ENCODE measurements around the gene HSBP1L1. TPM values are rescaled to one million over a fixed set of nuclear protein-coding genes. Genes with fewer than 3 reads are reported as not detected.
"Not testable (repeated sequence)": the region's sequence is repeated elsewhere in the genome, so short reads cannot be mapped to it uniquely, and the experiment has no call there.

Gene HSBP1L1
- total RNA-seq, 1 donor from 2014 or later: 7.9 TPM

GRCh38 chr18:79973517-79973916 lies 9.1 kb downstream of the HSBP1L1 start:
- DNase-seq (ENCODE audit: low spot score): no peak
- intact Hi-C loops (cut with DNase I): no loop called here

GRCh38 chr18:79974025-79974654 lies 9.7 kb downstream of the HSBP1L1 start:
- no peak for DNase-seq (ENCODE audit: low spot score)
- intact Hi-C loops (cut with DNase I): no loop called here

- DNase-seq (ENCODE audit: low spot score): no peak
- intact Hi-C loops (cut with DNase I): no loop called here
These were observed 10.6 kb downstream of the HSBP1L1 start for GRCh38 chr18:79975043-79975442.

- no peak for DNase-seq (ENCODE audit: low spot score)
- intact Hi-C loops (cut with DNase I): no loop called here
These were observed 11.7 kb downstream of the HSBP1L1 start for GRCh38 chr18:79975985-79976680.

- intact Hi-C loops (cut with DNase I): no loop called here
- no peak for DNase-seq (ENCODE audit: low spot score)
These were observed 15.4 kb downstream of the HSBP1L1 start for GRCh38 chr18:79979843-79980242.

GRCh38 chr18:79980585-79980984 lies 16.1 kb downstream of the HSBP1L1 start:
- intact Hi-C loops (cut with DNase I): no loop called here
- no peak for DNase-seq (ENCODE audit: low spot score)

GRCh38 chr18:79982736-79983135 lies 18.3 kb downstream of the HSBP1L1 start:
- no peak for DNase-seq (ENCODE audit: low spot score)
- intact Hi-C loops (cut with DNase I): no loop called here

GRCh38 chr18:79983253-79983652 lies 18.8 kb downstream of the HSBP1L1 start:
- DNase-seq (ENCODE audit: low spot score): no peak
- intact Hi-C loops (cut with DNase I): no loop called here

- intact Hi-C loops (cut with DNase I): no loop called here
These were observed 19.4 kb downstream of the HSBP1L1 start for GRCh38 chr18:79983793-79984192.

GRCh38 chr18:79985172-79985571 lies 20.7 kb downstream of the HSBP1L1 start:
- intact Hi-C loops (cut with DNase I): no loop called here

More at GRCh38 chr18:79983793-79984192, 19.4 kb downstream of the HSBP1L1 start:
- no peak for DNase-seq (ENCODE audit: low spot score)

GRCh38 chr18:79986726-79987125 lies 22.3 kb downstream of the HSBP1L1 start:
- DNase-seq (ENCODE audit: low spot score): no peak
- intact Hi-C loops (cut with DNase I): no loop called here

More at GRCh38 chr18:79985172-79985571, 20.7 kb downstream of the HSBP1L1 start:
- no peak for DNase-seq (ENCODE audit: low spot score)

GRCh38 chr18:79987566-79987965 lies 23.1 kb downstream of the HSBP1L1 start:
- intact Hi-C loops (cut with DNase I): no loop called here
- no peak for DNase-seq (ENCODE audit: low spot score)

GRCh38 chr18:79988071-79988450 lies 23.6 kb downstream of the HSBP1L1 start:
- peak; percentile 79 for DNase-seq (ENCODE audit: low spot score)
- intact Hi-C loops (cut with DNase I): loop anchor here (2.0 kb wide), 2 partner anchors 37 to 45 kb away; partner anchors contain the start of gene SLC66A2

- intact Hi-C loops (cut with DNase I): loop anchor here (2.0 kb wide), 2 partner anchors 38 to 44 kb away; partner anchors contain the start of gene SLC66A2
- peak; percentile 94 for DNase-seq (ENCODE audit: low spot score)
These were observed 24.2 kb downstream of the HSBP1L1 start, which contains the start of gene TXNL4A for GRCh38 chr18:79988451-79989194. TXNL4A (minus strand) TSS chr18:79988563; CDS start chr18:79988392, 171 bp downstream.

- intact Hi-C loops (cut with DNase I): loop anchor here (2.0 kb wide), 2 partner anchors 38 to 44 kb away; partner anchors contain the start of gene SLC66A2
- DNase-seq (ENCODE audit: low spot score): no peak
These were observed 24.7 kb downstream of the HSBP1L1 start for GRCh38 chr18:79989195-79989497.

GRCh38 chr18:79991494-79991893 lies 27.1 kb downstream of the HSBP1L1 start:
- no peak for DNase-seq (ENCODE audit: low spot score)
- intact Hi-C loops (cut with DNase I): no loop called here

GRCh38 chr18:79999701-80000100 lies 35.3 kb downstream of the HSBP1L1 start:
- intact Hi-C loops (cut with DNase I); DNase-seq (ENCODE audit: low spot score): not testable (repeated sequence)

GRCh38 chr18:80000877-80001276 lies 36.4 kb downstream of the HSBP1L1 start:
- intact Hi-C loops (cut with DNase I): no loop called here
- no peak for DNase-seq (ENCODE audit: low spot score)

GRCh38 chr18:80002468-80002867 lies 38.0 kb downstream of the HSBP1L1 start:
- no peak for DNase-seq (ENCODE audit: low spot score)
- intact Hi-C loops (cut with DNase I): no loop called here

GRCh38 chr18:80004600-80005342 lies 40.3 kb downstream of the HSBP1L1 start:
- no peak for DNase-seq (ENCODE audit: low spot score)
- intact Hi-C loops (cut with DNase I): no loop called here
